ENCODE data around the gene RFX2.

DNA sequence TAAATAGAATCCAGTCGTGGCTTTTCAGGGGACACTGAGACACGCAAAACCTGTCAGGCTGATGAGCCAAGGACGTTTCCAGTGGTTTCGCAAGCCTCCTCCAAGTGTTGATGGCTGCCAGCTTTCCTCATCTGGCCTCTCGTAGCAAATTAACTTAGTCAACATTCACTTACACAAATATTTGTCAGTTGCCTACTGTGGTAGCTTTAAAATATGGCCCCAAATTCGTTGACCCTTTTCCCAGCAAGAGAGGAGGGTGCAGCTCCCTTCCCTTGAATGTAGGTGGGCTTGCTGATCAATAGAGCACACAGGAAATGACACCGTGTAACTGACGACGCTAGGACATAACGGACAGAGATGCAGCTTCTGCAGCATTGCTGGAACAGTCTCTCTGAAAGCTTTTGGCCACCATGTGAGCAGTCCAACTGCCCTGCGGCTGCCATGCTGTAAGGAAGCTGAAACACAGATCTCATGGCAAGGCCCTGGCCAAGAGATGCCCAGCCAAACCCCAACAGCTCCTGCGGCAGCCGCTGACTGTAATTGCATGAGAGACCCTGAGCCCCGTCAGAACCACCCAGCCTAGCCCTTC, 126.8 kb downstream of the RFX2 start:
- TF ChIP-seq GATA3 (IDR thresholded peaks at IDR 0.05; ENCODE audit: low read depth, low read length) = no peak
- no peak for TF ChIP-seq GATA2 (IDR thresholded peaks at IDR 0.05; ENCODE audit: low read depth, low read length)
